Lower leg skin (tissue), 3 donors: ENCODE measurements around the gene CNOT1.

Experiments used
- CTCF ChIP-seq, 3 donors: fragments of 450-650 bp; IDR thresholded peaks; one replicate each; pipeline ENCODE4 v1.5.1; 2016; ENCODE audit warnings: antibody characterized with exemption in 3 of 3, mild to moderate bottlenecking in 3 of 3, moderate library complexity in 2 of 3
- POLR2A ChIP-seq, 2 donors: fragments of 450-650 bp; IDR thresholded peaks; one replicate each; pipeline ENCODE4 v1.6.1; 2016 to 2017; ENCODE audit warnings: antibody characterized with exemption in 2 of 2, mild to moderate bottlenecking in 1 of 2, moderate library complexity in 1 of 2

DNA sequence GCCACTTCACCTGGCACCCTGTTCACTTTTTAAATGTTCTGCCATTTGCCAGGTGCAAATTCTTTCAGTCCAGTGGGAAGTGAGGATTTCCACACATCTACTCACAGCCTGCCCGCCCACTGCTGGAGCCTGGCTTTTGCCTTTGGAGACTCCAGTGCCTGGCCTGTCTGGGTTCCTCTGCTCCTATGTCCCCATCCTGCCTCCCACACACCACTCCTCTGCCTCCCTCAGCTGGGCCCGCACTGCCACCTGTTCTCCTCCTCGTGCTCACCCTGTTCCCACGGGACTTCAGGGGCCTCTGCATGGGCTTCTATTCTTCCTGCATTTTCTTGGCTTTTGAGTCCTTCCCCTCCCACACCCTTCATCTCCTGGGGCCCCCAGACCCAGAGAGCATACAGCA lies 137.6 kb downstream of the CNOT1 start:
- TF ChIP-seq CTCF (IDR thresholded peaks at IDR 0.05), result no peak
- no peak for TF ChIP-seq POLR2A (IDR thresholded peaks at IDR 0.05)
